GM21786 (cell line): ENCODE data around the gene IFT57.
A peak's percentile ranks its signal among the peaks of the same experiment; 100 is the strongest.

Source experiments
- ATAC-seq: cut with Tn5 transposase; IDR thresholded peaks from one replicate; pipeline ENCODE4 v1.9.1; 2021; ENCODE audit not compliant: unreplicated experiment

Gene IFT57

DNA sequence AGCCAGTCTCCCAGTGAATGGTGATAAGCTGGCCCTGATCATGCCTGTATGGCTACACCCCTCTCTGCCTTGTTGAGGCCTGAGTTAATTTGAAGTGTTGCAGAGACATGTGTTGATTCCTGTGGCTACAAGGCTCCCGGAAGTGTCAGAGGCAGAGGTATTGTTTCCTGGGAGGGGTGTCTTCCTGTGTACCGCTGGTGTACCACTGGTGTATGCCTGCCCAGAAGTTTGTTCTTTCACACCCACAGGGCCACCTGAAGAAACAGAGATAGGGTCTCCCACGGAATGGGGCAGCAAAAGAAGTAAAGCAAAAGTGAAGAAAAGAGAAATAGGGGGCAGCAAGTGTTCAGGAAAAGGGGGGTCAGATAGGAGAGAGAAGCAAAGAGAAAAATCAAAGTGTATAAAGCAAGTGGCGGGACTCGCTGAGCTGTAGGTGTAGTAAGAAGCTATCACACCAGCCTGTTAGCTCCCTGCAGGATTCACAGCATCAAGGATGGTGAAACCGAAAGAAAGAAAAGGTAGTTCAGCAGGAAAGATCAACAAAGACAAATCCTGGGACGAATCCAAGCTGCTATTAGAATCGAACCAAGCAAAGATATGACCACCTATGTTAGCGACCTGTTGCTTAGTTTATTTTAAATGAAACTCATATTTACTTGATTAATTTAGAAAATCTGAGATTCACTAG is 94.8 kb downstream of the IFT57 start:
- no peak for ATAC-seq

DNA sequence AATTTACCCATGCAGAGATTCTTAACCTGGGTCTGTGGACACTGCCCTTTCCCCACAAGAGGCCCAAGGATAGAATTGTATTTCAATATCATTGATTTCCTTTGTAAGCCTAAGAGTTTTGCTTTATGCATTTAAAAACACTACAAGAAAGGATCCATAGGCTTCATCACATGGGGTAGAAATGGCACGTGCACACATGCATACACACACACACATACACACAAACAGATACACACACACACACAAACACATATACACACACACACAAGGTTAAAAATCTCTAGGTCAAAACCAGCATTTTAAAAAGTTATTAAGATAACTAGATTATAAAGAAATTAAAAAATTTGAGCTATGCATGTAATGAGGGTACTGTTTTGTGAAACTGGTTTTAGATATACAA is 95.9 kb downstream of the IFT57 start:
- no peak for ATAC-seq

GRCh38 chr3:108125550-108126071 is 96.6 kb downstream of the IFT57 start:
- peak; percentile 42 for ATAC-seq

- ATAC-seq, result no peak
These were observed 97.1 kb downstream of the IFT57 start for GRCh38 chr3:108125153-108125543.

DNA sequence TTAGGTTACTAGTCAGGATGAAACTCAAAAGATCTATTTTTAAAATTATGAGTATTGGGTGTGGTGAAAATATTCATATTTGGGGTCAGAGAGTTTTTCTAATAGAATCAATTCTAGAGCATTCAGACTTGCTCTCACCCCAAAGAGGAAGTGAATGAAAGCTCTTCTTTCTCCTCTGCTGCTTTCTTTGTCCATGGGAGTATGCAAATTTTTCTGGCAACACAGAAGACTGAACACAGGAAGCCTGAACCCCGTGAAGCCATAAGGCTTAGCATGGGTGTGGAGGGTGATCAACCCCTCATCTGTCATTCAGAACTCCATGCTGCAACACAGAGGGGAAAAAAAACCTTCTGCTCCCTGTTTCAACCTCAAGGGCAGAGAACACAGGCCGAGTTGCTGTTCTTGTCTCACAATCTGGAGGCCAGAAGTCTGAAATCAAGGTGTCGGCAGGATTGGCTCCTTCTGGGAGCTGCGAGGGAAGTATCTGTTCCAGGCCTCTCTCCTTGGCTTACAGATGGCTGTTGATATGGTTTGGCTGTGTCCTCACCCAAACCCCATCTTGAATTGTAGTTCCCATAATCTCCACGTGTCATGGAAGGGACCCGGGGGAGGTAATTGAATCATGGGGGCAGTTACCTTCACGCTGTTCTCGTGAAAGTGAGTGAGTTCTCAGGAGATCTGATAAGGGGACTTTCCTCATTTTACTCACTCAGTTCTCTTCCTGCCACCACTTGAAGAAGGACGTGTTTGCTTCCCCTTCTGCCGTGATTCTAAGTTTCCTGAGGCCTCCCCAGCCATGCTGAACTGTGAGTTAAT is 97.7 kb downstream of the IFT57 start:
- ATAC-seq, result peak; percentile 81

- ATAC-seq, result no peak
These were observed 98.9 kb downstream of the IFT57 start for GRCh38 chr3:108123326-108123725.

- ATAC-seq, result no peak
These were observed 99.9 kb downstream of the IFT57 start for GRCh38 chr3:108122276-108122675.

DNA sequence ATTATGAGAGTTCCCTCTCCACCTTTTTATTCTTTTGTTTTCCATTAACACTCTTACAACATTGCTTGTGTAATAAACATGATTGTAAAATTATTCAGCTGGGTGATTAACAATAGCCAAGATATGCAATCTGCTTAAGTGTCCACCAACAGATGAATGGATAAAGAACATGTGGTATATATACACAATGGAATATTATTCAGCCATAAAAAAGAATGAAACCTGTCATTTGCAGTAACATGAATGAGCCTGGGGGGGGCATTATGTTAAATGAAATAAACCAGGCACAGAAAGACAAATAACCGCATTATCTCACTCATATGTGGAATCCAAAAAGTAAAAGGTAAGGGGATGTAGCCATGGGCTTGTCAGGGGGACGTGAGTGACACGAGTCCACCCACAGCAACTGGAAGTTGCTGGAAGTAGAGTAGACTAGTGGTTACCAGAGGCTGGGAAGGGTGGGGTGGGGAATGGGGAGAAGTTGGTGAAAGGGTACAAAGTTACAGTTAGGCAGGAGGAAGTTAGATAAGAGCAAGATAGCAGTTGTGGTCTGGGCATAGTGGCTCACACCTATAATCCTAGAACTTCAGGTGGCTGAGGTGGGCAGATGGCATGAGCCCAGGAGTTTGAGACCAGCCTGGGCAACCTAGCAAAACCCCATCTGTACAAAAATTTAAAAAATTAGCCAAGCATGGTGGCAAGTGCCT is 102.7 kb downstream of the IFT57 start:
- no peak for ATAC-seq

- no peak for ATAC-seq
These were observed 104.0 kb downstream of the IFT57 start for GRCh38 chr3:108118038-108118768.

GRCh38 chr3:108117241-108117775 is 104.9 kb downstream of the IFT57 start:
- no peak for ATAC-seq

DNA sequence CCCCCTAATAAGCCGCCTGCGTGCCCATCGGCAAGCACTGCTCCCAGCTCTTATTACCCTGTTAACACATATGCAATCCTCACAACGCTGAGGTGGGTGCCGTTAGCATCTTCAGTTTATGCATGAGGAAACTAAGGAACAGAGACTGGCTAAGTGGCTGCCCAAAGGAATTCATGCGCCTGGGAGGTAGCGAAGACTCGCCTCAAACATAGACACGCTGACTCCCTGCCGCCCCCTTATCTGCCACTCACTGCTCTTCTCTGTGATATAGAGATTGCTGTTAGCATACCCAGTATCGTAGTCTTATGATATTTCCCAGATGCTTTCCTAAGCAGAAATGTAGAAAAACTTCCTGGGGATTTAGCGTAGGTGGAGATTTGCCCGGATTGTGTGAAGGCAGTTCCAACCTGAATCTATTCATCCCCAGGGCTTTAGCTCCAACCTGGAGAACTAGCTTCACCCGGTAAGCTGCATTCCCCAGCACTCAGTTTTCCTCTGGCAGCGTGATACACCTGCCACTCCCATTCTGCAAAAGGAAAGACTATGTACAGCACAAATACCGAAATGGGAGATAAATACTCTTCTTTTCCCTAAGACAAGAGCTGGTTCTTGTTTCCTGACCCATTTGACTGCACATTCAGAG is 107.7 kb downstream of the IFT57 start:
- ATAC-seq, result no peak

DNA sequence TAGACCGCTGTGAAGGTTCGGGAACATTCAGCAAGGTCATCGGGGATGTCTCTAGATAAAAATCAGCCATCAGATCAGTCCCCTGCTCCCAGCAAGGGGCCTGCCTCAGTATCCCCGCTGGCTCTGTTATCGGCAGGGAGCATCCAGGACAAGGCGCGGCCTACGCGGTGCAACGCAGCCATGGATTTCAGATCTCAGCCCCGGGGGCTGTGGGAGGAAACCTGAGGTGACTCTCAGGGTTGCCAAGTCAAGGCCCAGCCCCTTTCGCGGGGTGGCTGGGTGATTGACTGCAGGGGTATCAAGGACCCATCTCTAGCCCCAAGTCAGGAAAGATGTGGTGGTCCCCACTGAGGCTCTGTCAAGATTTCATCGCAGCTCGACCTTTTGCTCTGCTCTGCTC is 108.2 kb downstream of the IFT57 start:
- ATAC-seq, result no peak

- no peak for ATAC-seq
These were observed 111.3 kb downstream of the IFT57 start for GRCh38 chr3:108110934-108111333.
